Astrocyte (in vitro differentiated cells and primary cell): ENCODE measurements around the gene WDR37. TPM values are rescaled to one million over a fixed set of nuclear protein-coding genes. Genes with fewer than 3 reads are reported as not detected.

ENCODE experiments used
- DNase-seq: peaks from one replicate; pipeline ENCODE4 v3.0.0-alpha.2; 2010; ENCODE audit warnings: low read depth
- FAIRE-seq: peaks from 2 replicates; lab custom pipeline; 2011; peaks lifted over from hg19 to GRCh38; lab: Jason Lieb, UNC
- H2AFZ ChIP-seq: 2 replicates; pipeline ENCODE4 v1.6.0; 2012; ENCODE audit warnings: low read depth, low read length, inconsistent platforms
- H3K27ac ChIP-seq: 2 replicates; pipeline ENCODE4 v1.5.1; 2011; ENCODE audit warnings: low read depth, low read length, inconsistent platforms
- H3K27me3 ChIP-seq: 2 replicates; pipeline ENCODE4 v1.6.0; 2011; ENCODE audit warnings: low read length, inconsistent platforms; ENCODE audit not compliant: insufficient read depth
- H3K36me3 ChIP-seq: 2 replicates; pipeline ENCODE4 v1.5.1; 2011; ENCODE audit warnings: low read length, inconsistent platforms; ENCODE audit not compliant: insufficient read depth
- H3K4me1 ChIP-seq: 2 replicates; pipeline ENCODE4 v1.5.1; 2011; ENCODE audit warnings: low read length, inconsistent platforms; ENCODE audit not compliant: insufficient read depth
- H3K4me2 ChIP-seq: 2 replicates; pipeline ENCODE4 v1.6.0; 2012; ENCODE audit warnings: low read length, inconsistent platforms
- H3K4me3 ChIP-seq: 2 replicates; pipeline ENCODE4 v1.5.1; 2011; ENCODE audit warnings: low read depth, mild to moderate bottlenecking, low read length, inconsistent platforms; ENCODE audit not compliant: insufficient read depth
- H3K79me2 ChIP-seq: 2 replicates; pipeline ENCODE4 v1.6.0; 2012; ENCODE audit warnings: mild to moderate bottlenecking, low read length, inconsistent platforms; ENCODE audit not compliant: insufficient read depth
- H3K9ac ChIP-seq: 2 replicates; pipeline ENCODE4 v1.6.0; 2012; ENCODE audit warnings: mild to moderate bottlenecking, low read length, inconsistent platforms
- H3K9me3 ChIP-seq: 2 replicates; pipeline ENCODE4 v1.5.1; 2012; ENCODE audit warnings: low read depth, mild to moderate bottlenecking, low read length, inconsistent platforms; ENCODE audit not compliant: insufficient read depth
- H4K20me1 ChIP-seq: 2 replicates; pipeline ENCODE4 v1.6.0; 2012; ENCODE audit warnings: low read length, inconsistent platforms; ENCODE audit not compliant: insufficient read depth
- H3K27ac Mint-ChIP-seq: one replicate; pipeline ENCODE4 v1.8.0; 2021; ENCODE audit warnings: mild to moderate bottlenecking, mixed read lengths; ENCODE audit not compliant: unreplicated experiment
- H3K27me3 Mint-ChIP-seq: one replicate; pipeline ENCODE4 v1.8.0; 2021; ENCODE audit warnings: low read depth, mixed read lengths; ENCODE audit not compliant: unreplicated experiment
- H3K36me3 Mint-ChIP-seq: one replicate; pipeline ENCODE4 v1.8.0; 2021; ENCODE audit warnings: low read depth, mixed read lengths; ENCODE audit not compliant: unreplicated experiment
- H3K4me1 Mint-ChIP-seq: one replicate; pipeline ENCODE4 v1.8.0; 2021; ENCODE audit warnings: low read depth, mixed read lengths; ENCODE audit not compliant: unreplicated experiment
- H3K4me3 Mint-ChIP-seq: one replicate; pipeline ENCODE4 v1.8.0; 2021; ENCODE audit warnings: mild to moderate bottlenecking, moderate library complexity, mixed read lengths; ENCODE audit not compliant: unreplicated experiment
- H3K9me3 Mint-ChIP-seq: one replicate; pipeline ENCODE4 v1.8.0; 2021; ENCODE audit warnings: mild to moderate bottlenecking, mixed read lengths; ENCODE audit not compliant: unreplicated experiment
- EZH2 ChIP-seq: IDR thresholded peaks from 2 replicates; pipeline ENCODE4 v1.6.1; 2012; ENCODE audit warnings: mild to moderate bottlenecking, low read length, inconsistent platforms; ENCODE audit not compliant: insufficient read depth
- total RNA-seq: library from RNA; stranded (reverse); gene quantifications from 2 replicates; pipeline ENCODE4 v1.2.1, GENCODE V29; 2021
- TF ChIP-seq, protein P1 (sequence below): IDR thresholded peaks from 2 replicates; pipeline ENCODE4 v1.5.1; 2011; ENCODE audit warnings: low read depth, mild to moderate bottlenecking, inconsistent platforms, low read length, moderate library complexity; ENCODE audit not compliant: insufficient read depth

The WDR37 gene
- total RNA-seq, 1 donor from 2014 or later: 22.8 TPM

- Histone ChIP-seq H3K36me3 (no peaks in the 10 kb centered on the region), H3K27ac (no peak overlapping the region), H4K20me1 (no peaks in the 10 kb centered on the region), H3K4me1 (no peaks in the 10 kb centered on the region), H2AFZ (no peak overlapping the region), H3K9me3 (no peaks in the 10 kb centered on the region), H3K79me2 (no peaks in the 10 kb centered on the region), H3K4me3 (no peak overlapping the region), H3K4me2 (no peak overlapping the region), H3K27me3 (no peaks in the 10 kb centered on the region), H3K9ac (no peak overlapping the region)
- no peak overlapping the region for H3K27ac Mint-ChIP-seq
- no peak for FAIRE-seq
- peaks cover 36% of the 10 kb centered on the region for H3K27me3 Mint-ChIP-seq
- H3K9me3 Mint-ChIP-seq: peaks cover 4% of the 10 kb centered on the region
- TF ChIP-seq, protein P1, sequence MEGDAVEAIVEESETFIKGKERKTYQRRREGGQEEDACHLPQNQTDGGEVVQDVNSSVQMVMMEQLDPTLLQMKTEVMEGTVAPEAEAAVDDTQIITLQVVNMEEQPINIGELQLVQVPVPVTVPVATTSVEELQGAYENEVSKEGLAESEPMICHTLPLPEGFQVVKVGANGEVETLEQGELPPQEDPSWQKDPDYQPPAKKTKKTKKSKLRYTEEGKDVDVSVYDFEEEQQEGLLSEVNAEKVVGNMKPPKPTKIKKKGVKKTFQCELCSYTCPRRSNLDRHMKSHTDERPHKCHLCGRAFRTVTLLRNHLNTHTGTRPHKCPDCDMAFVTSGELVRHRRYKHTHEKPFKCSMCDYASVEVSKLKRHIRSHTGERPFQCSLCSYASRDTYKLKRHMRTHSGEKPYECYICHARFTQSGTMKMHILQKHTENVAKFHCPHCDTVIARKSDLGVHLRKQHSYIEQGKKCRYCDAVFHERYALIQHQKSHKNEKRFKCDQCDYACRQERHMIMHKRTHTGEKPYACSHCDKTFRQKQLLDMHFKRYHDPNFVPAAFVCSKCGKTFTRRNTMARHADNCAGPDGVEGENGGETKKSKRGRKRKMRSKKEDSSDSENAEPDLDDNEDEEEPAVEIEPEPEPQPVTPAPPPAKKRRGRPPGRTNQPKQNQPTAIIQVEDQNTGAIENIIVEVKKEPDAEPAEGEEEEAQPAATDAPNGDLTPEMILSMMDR: no peak
- TF ChIP-seq EZH2: no peak
- no peak for DNase-seq
- peaks cover 27% of the 10 kb centered on the region for H3K4me1 Mint-ChIP-seq
- H3K36me3 Mint-ChIP-seq: peaks cover 3% of the 10 kb centered on the region
- H3K4me3 Mint-ChIP-seq: no peak overlapping the region
Measured at GRCh38 chr10:1154531-1155295, 98.5 kb downstream of the WDR37 start.

DNA sequence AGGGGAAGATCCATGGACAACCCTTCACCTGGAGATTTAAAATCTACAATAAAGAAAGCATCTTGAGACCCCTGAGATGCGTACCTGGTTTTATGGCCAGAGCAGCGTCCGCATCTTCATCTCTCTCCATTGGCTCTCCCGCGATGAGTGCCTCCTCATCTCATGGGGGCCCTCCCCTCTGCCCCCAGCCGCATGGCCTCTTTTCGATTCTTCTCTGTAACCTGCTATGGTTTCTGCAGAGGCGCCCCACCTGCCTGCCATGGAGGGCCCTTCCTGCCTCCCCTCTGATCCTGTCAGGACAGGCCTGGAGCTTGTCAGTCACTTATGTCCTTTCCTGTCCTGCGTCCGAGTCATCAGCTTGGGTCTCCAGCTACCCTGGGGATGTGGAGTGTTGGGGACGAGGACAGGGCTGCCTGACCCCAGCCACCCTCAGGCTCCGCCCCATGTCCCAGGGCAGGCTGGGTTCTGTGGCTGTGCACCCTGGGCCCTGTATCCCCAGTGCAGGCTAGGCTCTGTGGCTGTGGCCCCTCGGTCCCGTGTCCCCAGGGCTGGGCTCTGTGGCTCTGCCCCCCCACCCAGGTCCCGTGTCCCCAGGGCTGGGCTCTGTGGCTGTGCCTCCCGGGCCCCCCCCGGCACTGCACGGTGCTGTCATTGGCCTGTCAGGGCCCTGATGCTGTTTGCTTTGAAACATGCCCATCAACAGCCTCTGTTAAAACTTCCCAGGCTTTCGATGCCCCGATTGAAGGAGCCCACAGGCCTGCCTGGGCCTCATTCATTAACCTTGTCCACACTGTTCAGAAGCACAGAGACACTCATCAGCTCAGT lies 99.8 kb downstream of the WDR37 start:
- H3K9ac ChIP-seq: no peak overlapping the region
- Mint-ChIP-seq H3K27ac (no peak overlapping the region), H3K36me3 (peaks cover 2% of the 10 kb centered on the region), H3K4me3 (no peak overlapping the region), H3K4me1 (peaks cover 24% of the 10 kb centered on the region), H3K27me3 (peaks cover 45% of the 10 kb centered on the region), H3K9me3 (peaks cover 4% of the 10 kb centered on the region)
- no peaks in the 10 kb centered on the region for H3K27me3 ChIP-seq
- H4K20me1 ChIP-seq: no peaks in the 10 kb centered on the region
- H3K27ac ChIP-seq: no peak overlapping the region
- no peaks in the 10 kb centered on the region for H3K79me2 ChIP-seq
- FAIRE-seq: no peak
- TF ChIP-seq EZH2: no peak
- TF ChIP-seq, protein P1: no peak
- no peak overlapping the region for H2AFZ ChIP-seq
- DNase-seq: no peak
- H3K4me2 ChIP-seq: no peak overlapping the region
- H3K4me1 ChIP-seq: no peaks in the 10 kb centered on the region
- H3K36me3 ChIP-seq: no peaks in the 10 kb centered on the region
- H3K9me3 ChIP-seq: no peaks in the 10 kb centered on the region
- no peak overlapping the region for H3K4me3 ChIP-seq

DNA sequence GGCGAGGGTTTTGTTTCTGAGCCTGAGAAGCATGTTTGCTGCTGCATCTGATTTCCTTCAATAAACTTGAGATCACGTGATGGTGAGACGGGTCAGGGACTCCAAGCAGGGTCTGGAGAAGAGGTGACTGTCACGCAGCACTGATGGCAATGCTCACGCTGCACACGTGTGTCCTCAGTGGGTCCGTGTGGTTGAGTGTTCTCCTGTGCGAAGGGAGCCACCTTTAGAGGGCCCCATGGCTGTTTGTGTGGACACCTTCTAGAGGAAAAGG lies 100.4 kb downstream of the WDR37 start:
- H3K4me1 ChIP-seq: no peaks in the 10 kb centered on the region
- peaks cover 4% of the 10 kb centered on the region for H3K9me3 Mint-ChIP-seq
- no peaks in the 10 kb centered on the region for H3K79me2 ChIP-seq
- TF ChIP-seq EZH2: no peak
- TF ChIP-seq, protein P1: no peak
- no peak overlapping the region for H3K4me3 Mint-ChIP-seq
- H3K4me2 ChIP-seq: no peak overlapping the region
- peaks cover 20% of the 10 kb centered on the region for H3K4me1 Mint-ChIP-seq
- no peak overlapping the region for H3K9ac ChIP-seq
- H4K20me1 ChIP-seq: no peaks in the 10 kb centered on the region
- no peaks in the 10 kb centered on the region for H3K36me3 ChIP-seq
- no peaks in the 10 kb centered on the region for H3K27me3 ChIP-seq
- no peak overlapping the region for H3K27ac ChIP-seq
- H3K36me3 Mint-ChIP-seq: peaks cover 2% of the 10 kb centered on the region
- no peak overlapping the region for H2AFZ ChIP-seq
- DNase-seq (no peak), FAIRE-seq (no peak)
- H3K9me3 ChIP-seq: no peaks in the 10 kb centered on the region
- no peak overlapping the region for H3K4me3 ChIP-seq
- H3K27ac Mint-ChIP-seq: no peak overlapping the region
- peaks cover 48% of the 10 kb centered on the region for H3K27me3 Mint-ChIP-seq
